Endodermal cell (in vitro differentiated cells): Measurements from ENCODE around the gene DNAH8. TPM values are rescaled to one million over a fixed set of nuclear protein-coding genes. Genes with fewer than 3 reads are reported as not detected.

Experiments used
- DNase-seq: peaks from one replicate; pipeline ENCODE4 v3.0.0-alpha.2; 2017
- H3K27ac ChIP-seq: 2 replicates; pipeline ENCODE4 v1.5.1; 2013; ENCODE audit warnings: mild to moderate bottlenecking, low read depth, low read length, moderate library complexity
- H3K27me3 ChIP-seq: 2 replicates; pipeline ENCODE4 v1.6.1; 2013; ENCODE audit warnings: mild to moderate bottlenecking, low read length, moderate library complexity; ENCODE audit not compliant: insufficient read depth, control insufficient read depth, poor library complexity, severe bottlenecking
- H3K36me3 ChIP-seq: 2 replicates; pipeline ENCODE4 v1.7.0; 2013; ENCODE audit warnings: mild to moderate bottlenecking, low read length, moderate library complexity; ENCODE audit not compliant: control insufficient read depth, insufficient read depth
- H3K4me1 ChIP-seq: one replicate; pipeline ENCODE4 v1.7.0; 2013; ENCODE audit warnings: low read length; ENCODE audit not compliant: control insufficient read depth, insufficient read depth
- H3K4me3 ChIP-seq: 2 replicates; pipeline ENCODE4 v1.5.1; 2013; ENCODE audit warnings: mild to moderate bottlenecking, low read length, moderate library complexity
- H3K9ac ChIP-seq: 2 replicates; pipeline ENCODE4 v1.6.1; 2013; ENCODE audit warnings: mild to moderate bottlenecking, low read length, moderate library complexity; ENCODE audit not compliant: poor library complexity, severe bottlenecking; ENCODE audit errors: extremely low read depth
- H3K9me3 ChIP-seq: 2 replicates; pipeline ENCODE4 v1.6.1; 2013; ENCODE audit warnings: mild to moderate bottlenecking, low read length, moderate library complexity; ENCODE audit not compliant: control insufficient read depth
- H3K27ac Mint-ChIP-seq: 2 replicates; pipeline ENCODE4 v1.8.0; 2020; ENCODE audit warnings: mixed read lengths
- H3K27me3 Mint-ChIP-seq: 2 replicates; pipeline ENCODE4 v1.8.0; 2021; ENCODE audit warnings: mild to moderate bottlenecking, mixed read lengths; ENCODE audit not compliant: insufficient read depth
- H3K36me3 Mint-ChIP-seq: 2 replicates; pipeline ENCODE4 v1.8.0; 2020; ENCODE audit warnings: low read depth, mixed read lengths
- H3K4me1 Mint-ChIP-seq: 2 replicates; pipeline ENCODE4 v1.8.0; 2020; ENCODE audit warnings: mixed read lengths
- H3K4me3 Mint-ChIP-seq: 2 replicates; pipeline ENCODE4 v1.8.0; 2020; ENCODE audit warnings: mild to moderate bottlenecking, moderate library complexity, mixed read lengths
- H3K9me3 Mint-ChIP-seq: 2 replicates; pipeline ENCODE4 v1.8.0; 2020; ENCODE audit warnings: mild to moderate bottlenecking, mixed read lengths
- WGBS, 2 experiments: methylation state at CpG; one replicate each; pipeline versions ENCODE4 v1.1.5 to v1.1.7; 2013; ENCODE audit warnings: missing lambda C conversion rate in 2 of 2, mixed read lengths in 1 of 2; ENCODE audit not compliant: insufficient coverage in 1 of 2, insufficient read length in 1 of 2; 5-methylcytosine and 5-hydroxymethylcytosine counted together
- total RNA-seq, 2 donors: library from RNA; stranded (reverse); fragmentation: NEBNext Ultra II Directional in 1 of 2; extraction: Animal tissue kit (Norgen Biotek cat#: 25700) in 1 of 2; gene quantifications; 2 replicates in 1 of 2; 3 replicates in 1 of 2; pipeline ENCODE4 v1.2.1, GENCODE V29; 2021
- TF ChIP-seq, protein P1 (sequence below): fragments of 200-600 bp; sonication (generic); conservative IDR thresholded peaks from 2 replicates; pipeline ENCODE4 v1.5.0; 2021; ENCODE audit warnings: antibody characterized with exemption, mild to moderate bottlenecking

DNAH8 gene
- total RNA-seq, 2 donors from 2014 or later, result not detected

DNA sequence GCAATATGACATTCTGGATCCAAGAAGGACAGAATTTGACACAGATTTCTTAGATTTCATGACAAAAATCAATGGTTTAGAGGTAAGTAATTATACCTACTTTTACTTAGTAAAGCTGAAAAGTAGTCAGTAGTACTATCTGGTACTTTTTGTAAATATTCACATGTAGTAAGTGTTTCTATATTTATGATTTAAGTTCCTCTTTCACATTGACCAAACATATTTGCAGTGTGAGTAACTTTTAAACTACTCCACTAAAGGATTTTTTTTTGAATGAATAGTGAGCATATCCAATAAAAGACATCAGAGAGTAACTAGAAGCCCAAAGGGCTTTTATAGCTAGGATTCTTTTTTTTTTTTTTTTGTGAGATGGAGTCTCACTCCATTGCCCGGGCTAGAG is 60.8 kb downstream of the DNAH8 start:
- H3K27ac ChIP-seq, result no peak overlapping the region
- H3K36me3 ChIP-seq, result no peaks in the 10 kb centered on the region
- TF ChIP-seq, protein P1, sequence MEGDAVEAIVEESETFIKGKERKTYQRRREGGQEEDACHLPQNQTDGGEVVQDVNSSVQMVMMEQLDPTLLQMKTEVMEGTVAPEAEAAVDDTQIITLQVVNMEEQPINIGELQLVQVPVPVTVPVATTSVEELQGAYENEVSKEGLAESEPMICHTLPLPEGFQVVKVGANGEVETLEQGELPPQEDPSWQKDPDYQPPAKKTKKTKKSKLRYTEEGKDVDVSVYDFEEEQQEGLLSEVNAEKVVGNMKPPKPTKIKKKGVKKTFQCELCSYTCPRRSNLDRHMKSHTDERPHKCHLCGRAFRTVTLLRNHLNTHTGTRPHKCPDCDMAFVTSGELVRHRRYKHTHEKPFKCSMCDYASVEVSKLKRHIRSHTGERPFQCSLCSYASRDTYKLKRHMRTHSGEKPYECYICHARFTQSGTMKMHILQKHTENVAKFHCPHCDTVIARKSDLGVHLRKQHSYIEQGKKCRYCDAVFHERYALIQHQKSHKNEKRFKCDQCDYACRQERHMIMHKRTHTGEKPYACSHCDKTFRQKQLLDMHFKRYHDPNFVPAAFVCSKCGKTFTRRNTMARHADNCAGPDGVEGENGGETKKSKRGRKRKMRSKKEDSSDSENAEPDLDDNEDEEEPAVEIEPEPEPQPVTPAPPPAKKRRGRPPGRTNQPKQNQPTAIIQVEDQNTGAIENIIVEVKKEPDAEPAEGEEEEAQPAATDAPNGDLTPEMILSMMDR, result no peak
- H3K4me3 ChIP-seq, result no peak overlapping the region
- peaks cover 3% of the 10 kb centered on the region for H3K27me3 Mint-ChIP-seq
- H3K9me3 Mint-ChIP-seq, result no peaks in the 10 kb centered on the region
- H3K9me3 ChIP-seq, result no peaks in the 10 kb centered on the region
- no peaks in the 10 kb centered on the region for H3K27me3 ChIP-seq
- WGBS, 2 experiments, result 89% methylated on average over 1 of the region's 1 CpG; no CpG with 5 or more reads in 1 of the 2 experiments
- no peaks in the 10 kb centered on the region for H3K4me1 Mint-ChIP-seq
- no peak overlapping the region for H3K4me3 Mint-ChIP-seq
- H3K4me1 ChIP-seq, result no peaks in the 10 kb centered on the region
- DNase-seq, result no peak
- H3K36me3 Mint-ChIP-seq, result no peaks in the 10 kb centered on the region
- H3K27ac Mint-ChIP-seq, result no peak overlapping the region
- no peak overlapping the region for H3K9ac ChIP-seq

DNA sequence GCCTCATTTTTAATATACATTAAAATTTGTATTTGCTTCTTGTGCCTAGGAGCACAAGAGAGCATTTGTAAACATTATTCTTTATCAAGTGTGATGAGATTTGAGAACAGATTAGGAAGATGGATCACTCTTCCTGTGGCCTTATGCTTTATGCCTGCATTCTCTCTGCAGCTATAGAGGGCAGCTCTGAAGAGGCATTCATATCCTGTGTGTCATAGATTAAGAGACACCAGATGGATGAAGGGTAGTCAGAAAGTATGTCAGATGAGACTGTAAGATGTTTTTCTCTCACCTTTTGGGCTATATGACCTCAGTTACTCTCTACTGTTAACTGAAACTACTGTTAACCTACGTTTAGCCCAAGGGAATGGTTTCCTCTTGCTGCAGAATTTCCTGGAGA is 61.4 kb downstream of the DNAH8 start:
- DNase-seq, result no peak
- no peak overlapping the region for H3K4me3 ChIP-seq
- H3K36me3 ChIP-seq, result no peaks in the 10 kb centered on the region
- Mint-ChIP-seq H3K9me3 (no peaks in the 10 kb centered on the region), H3K27ac (no peak overlapping the region), H3K4me3 (no peak overlapping the region), H3K4me1 (no peaks in the 10 kb centered on the region), H3K36me3 (no peaks in the 10 kb centered on the region), H3K27me3 (peaks cover 3% of the 10 kb centered on the region)
- no peaks in the 10 kb centered on the region for H3K4me1 ChIP-seq
- H3K9me3 ChIP-seq, result no peaks in the 10 kb centered on the region
- WGBS, 2 experiments, result 88% methylated on average over 1 of the region's 1 CpG; no CpG with 5 or more reads in 1 of the 2 experiments
- H3K9ac ChIP-seq, result no peak overlapping the region
- no peaks in the 10 kb centered on the region for H3K27me3 ChIP-seq
- TF ChIP-seq, protein P1, result no peak
- H3K27ac ChIP-seq, result no peak overlapping the region

DNA sequence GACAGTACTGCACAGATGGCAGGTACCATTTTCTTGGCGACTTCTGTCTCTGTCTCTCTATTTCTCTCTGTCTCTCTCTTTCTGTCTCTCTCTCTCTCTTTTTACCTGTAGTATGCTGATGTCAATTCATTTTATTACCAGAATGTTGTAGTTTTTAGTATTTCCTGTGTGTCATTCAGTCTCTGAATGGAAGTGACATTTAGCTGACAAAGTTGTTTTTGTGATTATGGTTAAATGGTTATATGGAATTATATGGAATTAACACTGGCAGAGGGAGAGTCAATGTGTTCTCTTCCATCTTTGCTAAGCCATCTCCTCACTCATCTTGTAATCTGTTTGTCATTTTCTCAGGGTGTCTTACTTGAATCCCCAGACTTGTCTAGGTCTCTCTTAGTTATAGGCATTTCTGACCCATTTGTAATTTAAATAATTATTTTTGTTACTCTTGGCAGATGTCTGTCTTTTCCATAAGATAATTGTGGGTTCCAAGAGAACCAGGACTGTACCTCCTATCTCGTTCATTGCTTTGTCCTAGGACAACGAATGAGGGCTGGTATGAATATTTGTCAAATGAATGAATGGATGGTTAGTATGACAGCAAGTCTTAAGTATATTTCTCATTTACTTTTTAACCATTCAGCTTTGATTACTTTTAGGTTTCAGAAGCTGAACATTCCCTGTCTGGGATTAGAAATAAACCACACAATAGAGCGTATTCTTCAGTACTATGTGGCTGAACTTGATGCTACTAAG is 64.4 kb downstream of the DNAH8 start:
- H3K36me3 Mint-ChIP-seq, result no peaks in the 10 kb centered on the region
- H3K4me1 ChIP-seq, result no peaks in the 10 kb centered on the region
- no peak overlapping the region for H3K4me3 ChIP-seq
- H3K4me1 Mint-ChIP-seq, result peaks cover 11% of the 10 kb centered on the region
- no peaks in the 10 kb centered on the region for H3K36me3 ChIP-seq
- H3K27ac ChIP-seq, result no peak overlapping the region
- no peak for DNase-seq
- H3K27me3 Mint-ChIP-seq, result peaks cover 3% of the 10 kb centered on the region
- no peaks in the 10 kb centered on the region for H3K9me3 Mint-ChIP-seq
- TF ChIP-seq, protein P1, result no peak
- H3K4me3 Mint-ChIP-seq, result no peak overlapping the region
- no peaks in the 10 kb centered on the region for H3K9me3 ChIP-seq
- no peak overlapping the region for H3K27ac Mint-ChIP-seq
- H3K27me3 ChIP-seq, result no peaks in the 10 kb centered on the region
- WGBS, 2 experiments, result 87 to 100% methylated on average over 1 to 4 of the region's 4 CpGs
- H3K9ac ChIP-seq, result no peak overlapping the region
